ENCODE data around the gene MIDN. TPM values are rescaled to one million over a fixed set of nuclear protein-coding genes. Genes with fewer than 3 reads are reported as not detected.
A peak's percentile ranks its signal among the peaks of the same experiment; 100 is the strongest.
"Not testable (repeated sequence)": the region's sequence is repeated elsewhere in the genome, so short reads cannot be mapped to it uniquely, and the experiment has no call there.

Gene MIDN
- 118 TPM for total RNA-seq (2021; ENCODE audit: unreplicated experiment)
- polyA plus RNA-seq (2012; ENCODE audit: insufficient read length): 76.9 TPM
- Bru-seq, nascent RNA: percentile 90 among the genes with signal in this experiment
- percentile 97 among the genes with signal in this experiment for BruChase-seq, experiment 1, labeled RNA remaining after a 2-hour chase
- percentile 87 among the genes with signal in this experiment for BruChase-seq, experiment 2, labeled RNA remaining after a 6-hour chase
- long read RNA-seq, partial matches to known transcripts: 3 of 42 reads
- long read RNA-seq, other reads (novel, unspliced or antisense): 39 of 42 reads

DNA sequence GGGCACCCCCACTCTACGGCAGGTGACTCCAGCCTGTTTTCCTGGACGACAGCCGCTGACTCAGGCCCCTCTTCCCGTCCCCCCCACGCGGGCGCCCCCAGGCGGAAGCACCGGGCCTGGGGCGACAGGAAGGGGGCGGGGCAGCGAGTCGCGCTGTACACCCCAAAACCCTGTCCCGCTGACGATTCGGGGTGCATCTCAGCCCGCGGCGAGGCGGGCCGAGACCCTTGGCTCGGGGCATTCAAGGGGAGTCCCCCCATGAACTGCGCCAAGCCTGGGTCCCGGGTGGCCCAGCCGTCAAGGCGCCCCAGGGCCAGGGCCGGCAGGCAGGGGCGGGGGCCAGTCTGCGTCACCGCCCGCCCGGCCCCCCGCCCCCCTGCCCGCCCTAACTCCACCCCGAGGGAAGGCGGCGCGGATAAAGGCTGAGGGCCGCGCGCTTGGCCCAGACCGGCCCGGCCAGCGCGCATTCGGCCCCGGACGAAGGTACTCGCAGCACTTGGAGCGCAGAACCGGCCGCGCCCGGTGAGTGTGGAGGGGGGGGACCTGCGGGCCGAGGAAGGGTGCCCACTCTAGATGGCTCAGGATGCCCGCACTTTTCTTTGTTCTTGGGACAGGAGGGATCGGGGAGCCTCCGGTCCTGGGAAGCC lies at the start of gene MIDN:
Gene MIDN, plus strand, starts transcription at position 445 of the 647 bp plus-strand sequence. CDS start 1,714 bp downstream, outside the sequence.
- DNase-seq (ENCODE audit: low read depth, low spot score) (no peak), ATAC-seq (peak; percentile 52)
- in situ Hi-C loops (cut with HindIII; ENCODE audit: low pct_unique_long_range_greater_than_20kb, low sequenced_read_pairs) (no loop called here), intact Hi-C loops (cut with micrococcal nuclease; ENCODE audit: unreplicated experiment) (no loop called here)
- H3K9me3 ChIP-seq (ENCODE audit: control insufficient read depth, insufficient read depth, low read depth, low read length): no peaks in the 10 kb centered on the region
- peaks cover 23% of the 10 kb centered on the region for H3K4me1 ChIP-seq (ENCODE audit: control insufficient read depth, insufficient read depth, low read length)
- no peaks in the 10 kb centered on the region for H3K27me3 ChIP-seq (ENCODE audit: control insufficient read depth, insufficient read depth, low read length)
- TF ChIP-seq POLR2AphosphoS5 (IDR thresholded peaks at IDR 0.05; ENCODE audit: low read depth, low read length) (peak; percentile 96), SIN3A (IDR thresholded peaks at IDR 0.05; ENCODE audit: borderline replicate concordance, insufficient read depth, low read depth, low read length) (no peak)
- peaks cover 5% of the 10 kb centered on the region; the same call in 1 of the 2 replicates for H3K36me3 ChIP-seq (ENCODE audit: control insufficient read depth, insufficient read depth, low read length)
- ChIA-PET POLR2A (no interaction called here), CTCF (no interaction called here)
- H3K4me3 ChIP-seq (ENCODE audit: low read depth in 2 of 2, low read length in 2 of 2): peak within 1 kb of the TSS; percentile 52
- BruUV-seq (replicated peaks): no TSS peak
- peak within 1 kb of the TSS; percentile 48 for H3K27ac ChIP-seq (ENCODE audit: low read length)

DNA sequence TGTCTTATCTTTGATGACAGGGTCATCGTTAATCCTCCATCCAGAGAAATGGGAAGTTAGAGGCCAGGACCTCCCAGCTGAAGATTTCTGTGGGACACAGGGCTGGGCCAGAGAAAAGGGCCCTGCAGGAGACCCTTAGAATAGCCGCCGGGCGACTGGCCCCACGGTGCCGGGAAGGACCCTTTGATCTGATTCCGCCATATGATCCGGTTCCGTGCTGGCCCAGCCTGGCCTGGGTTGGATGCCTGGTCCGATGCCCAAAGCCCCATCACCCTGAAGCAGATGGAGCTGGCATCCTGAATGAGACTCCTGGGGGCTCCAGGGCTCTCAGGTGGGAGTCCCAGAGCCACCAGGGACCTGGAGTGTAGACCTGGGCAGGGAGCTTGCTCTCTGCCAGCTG lies 48.9 kb upstream of the MIDN start:
- intact Hi-C loops (cut with micrococcal nuclease; ENCODE audit: unreplicated experiment) (no loop called here), in situ Hi-C loops (cut with HindIII; ENCODE audit: low pct_unique_long_range_greater_than_20kb, low sequenced_read_pairs) (no loop called here)
- ATAC-seq: no peak
- Histone ChIP-seq H3K27ac (ENCODE audit: low read length) (no peak overlapping the region), H3K4me3 (ENCODE audit: low read depth in 2 of 2, low read length in 2 of 2) (no peak overlapping the region), H3K27me3 (ENCODE audit: control insufficient read depth, insufficient read depth, low read length) (no peaks in the 10 kb centered on the region), H3K4me1 (ENCODE audit: control insufficient read depth, insufficient read depth, low read length) (peaks cover 12% of the 10 kb centered on the region; the same call in 1 of the 2 replicates), H3K9me3 (ENCODE audit: control insufficient read depth, insufficient read depth, low read depth, low read length) (no peaks in the 10 kb centered on the region), H3K36me3 (ENCODE audit: control insufficient read depth, insufficient read depth, low read length) (no peaks in the 10 kb centered on the region)
- TF ChIP-seq, protein P1, sequence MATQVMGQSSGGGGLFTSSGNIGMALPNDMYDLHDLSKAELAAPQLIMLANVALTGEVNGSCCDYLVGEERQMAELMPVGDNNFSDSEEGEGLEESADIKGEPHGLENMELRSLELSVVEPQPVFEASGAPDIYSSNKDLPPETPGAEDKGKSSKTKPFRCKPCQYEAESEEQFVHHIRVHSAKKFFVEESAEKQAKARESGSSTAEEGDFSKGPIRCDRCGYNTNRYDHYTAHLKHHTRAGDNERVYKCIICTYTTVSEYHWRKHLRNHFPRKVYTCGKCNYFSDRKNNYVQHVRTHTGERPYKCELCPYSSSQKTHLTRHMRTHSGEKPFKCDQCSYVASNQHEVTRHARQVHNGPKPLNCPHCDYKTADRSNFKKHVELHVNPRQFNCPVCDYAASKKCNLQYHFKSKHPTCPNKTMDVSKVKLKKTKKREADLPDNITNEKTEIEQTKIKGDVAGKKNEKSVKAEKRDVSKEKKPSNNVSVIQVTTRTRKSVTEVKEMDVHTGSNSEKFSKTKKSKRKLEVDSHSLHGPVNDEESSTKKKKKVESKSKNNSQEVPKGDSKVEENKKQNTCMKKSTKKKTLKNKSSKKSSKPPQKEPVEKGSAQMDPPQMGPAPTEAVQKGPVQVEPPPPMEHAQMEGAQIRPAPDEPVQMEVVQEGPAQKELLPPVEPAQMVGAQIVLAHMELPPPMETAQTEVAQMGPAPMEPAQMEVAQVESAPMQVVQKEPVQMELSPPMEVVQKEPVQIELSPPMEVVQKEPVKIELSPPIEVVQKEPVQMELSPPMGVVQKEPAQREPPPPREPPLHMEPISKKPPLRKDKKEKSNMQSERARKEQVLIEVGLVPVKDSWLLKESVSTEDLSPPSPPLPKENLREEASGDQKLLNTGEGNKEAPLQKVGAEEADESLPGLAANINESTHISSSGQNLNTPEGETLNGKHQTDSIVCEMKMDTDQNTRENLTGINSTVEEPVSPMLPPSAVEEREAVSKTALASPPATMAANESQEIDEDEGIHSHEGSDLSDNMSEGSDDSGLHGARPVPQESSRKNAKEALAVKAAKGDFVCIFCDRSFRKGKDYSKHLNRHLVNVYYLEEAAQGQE (IDR thresholded peaks at IDR 0.05; ENCODE audit: insufficient read depth in 1 of 2, low read depth in 2 of 2, low read length in 1 of 2): no peak
- no peak for TF ChIP-seq TCF7L2 (IDR thresholded peaks at IDR 0.05; ENCODE audit: low read depth, low read length)
- CTCF ChIA-PET: no interaction called here
- BruUV-seq (replicated peaks): no TSS peak
- no peak for DNase-seq (ENCODE audit: low read depth, low spot score)
- POLR2A ChIA-PET: no interaction called here

DNA sequence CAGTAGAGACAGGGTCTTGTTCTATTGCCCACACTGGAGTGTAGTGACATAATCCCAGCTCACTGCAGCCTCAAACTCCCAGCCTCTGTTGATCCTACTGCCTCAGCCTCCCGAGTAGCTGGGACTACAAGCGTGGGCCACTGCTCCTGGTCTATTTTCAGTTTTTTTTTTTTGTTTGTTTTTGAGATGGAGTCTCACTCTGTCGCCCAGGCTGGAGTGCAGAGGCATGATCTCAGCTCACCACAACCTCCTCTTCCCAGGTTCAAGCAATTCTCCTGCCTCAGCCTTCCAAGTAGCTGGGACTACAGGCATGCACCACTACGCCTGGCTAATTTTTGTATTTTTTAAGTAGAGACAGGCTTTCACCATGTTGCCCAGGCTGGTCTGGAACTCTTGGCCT lies 47.8 kb upstream of the MIDN start:
- H3K36me3 ChIP-seq (ENCODE audit: control insufficient read depth, insufficient read depth, low read length); CTCF ChIA-PET; BruUV-seq (replicated peaks); H3K27me3 ChIP-seq (ENCODE audit: control insufficient read depth, insufficient read depth, low read length); DNase-seq (ENCODE audit: low read depth, low spot score); H3K4me3 ChIP-seq (ENCODE audit: low read depth in 2 of 2, low read length in 2 of 2); ATAC-seq; intact Hi-C loops (cut with micrococcal nuclease; ENCODE audit: unreplicated experiment); H3K27ac ChIP-seq (ENCODE audit: low read length); H3K9me3 ChIP-seq (ENCODE audit: control insufficient read depth, insufficient read depth, low read depth, low read length); in situ Hi-C loops (cut with HindIII; ENCODE audit: low pct_unique_long_range_greater_than_20kb, low sequenced_read_pairs); POLR2A ChIA-PET: not testable (repeated sequence)
- peaks cover 15% of the 10 kb centered on the region; the same call in 1 of the 2 replicates for H3K4me1 ChIP-seq (ENCODE audit: control insufficient read depth, insufficient read depth, low read length)

Measured in Panc1 (cell line).